ENCODE measurements around the gene PRDM8.
A peak's percentile ranks its signal among the peaks of the same experiment; 100 is the strongest.

Gene PRDM8

DNA sequence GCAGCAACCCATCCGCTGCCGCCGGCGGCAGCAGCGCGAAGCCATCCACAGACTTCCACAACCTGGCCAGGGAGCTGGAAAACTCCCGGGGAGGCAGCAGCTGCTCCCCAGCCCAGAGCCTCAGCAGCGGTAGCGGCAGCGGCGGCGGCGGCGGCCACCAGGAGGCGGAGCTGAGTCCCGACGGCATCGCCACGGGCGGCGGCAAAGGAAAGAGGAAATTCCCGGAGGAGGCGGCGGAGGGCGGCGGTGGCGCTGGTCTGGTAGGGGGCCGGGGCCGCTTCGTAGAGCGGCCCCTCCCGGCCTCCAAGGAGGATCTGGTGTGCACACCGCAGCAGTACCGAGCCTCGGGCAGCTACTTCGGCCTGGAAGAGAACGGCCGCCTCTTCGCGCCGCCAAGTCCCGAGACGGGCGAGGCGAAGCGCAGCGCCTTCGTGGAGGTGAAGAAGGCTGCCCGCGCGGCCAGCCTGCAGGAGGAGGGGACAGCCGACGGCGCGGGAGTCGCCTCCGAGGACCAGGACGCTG, 4.9 kb downstream of the PRDM8 start:
- DNase-seq: peak; percentile 23

DNA sequence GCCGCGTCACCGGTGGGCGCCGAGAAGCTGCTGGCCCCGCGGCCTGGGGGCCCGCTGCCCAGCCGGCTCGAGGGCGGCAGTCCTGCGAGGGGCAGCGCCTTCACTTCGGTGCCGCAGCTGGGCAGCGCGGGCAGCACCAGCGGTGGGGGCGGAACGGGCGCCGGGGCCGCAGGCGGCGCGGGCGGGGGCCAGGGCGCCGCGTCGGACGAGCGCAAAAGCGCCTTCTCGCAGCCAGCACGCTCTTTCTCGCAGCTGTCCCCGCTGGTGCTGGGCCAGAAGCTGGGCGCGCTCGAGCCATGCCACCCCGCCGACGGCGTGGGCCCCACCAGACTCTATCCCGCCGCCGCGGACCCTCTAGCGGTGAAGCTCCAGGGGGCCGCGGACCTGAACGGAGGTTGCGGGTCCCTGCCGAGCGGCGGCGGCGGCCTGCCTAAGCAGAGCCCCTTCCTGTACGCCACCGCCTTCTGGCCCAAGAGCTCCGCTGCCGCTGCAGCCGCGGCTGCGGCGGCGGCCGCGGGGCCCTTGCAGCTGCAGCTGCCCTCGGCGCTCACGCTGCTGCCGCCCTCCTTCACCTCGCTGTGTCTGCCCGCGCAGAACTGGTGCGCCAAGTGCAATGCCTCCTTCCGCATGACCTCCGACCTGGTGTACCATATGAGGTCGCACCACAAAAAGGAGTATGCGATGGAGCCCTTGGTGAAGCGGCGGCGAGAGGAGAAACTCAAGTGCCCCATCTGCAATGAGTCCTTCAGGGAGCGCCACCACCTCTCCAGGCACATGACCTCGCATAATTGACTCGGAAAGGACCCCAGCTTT, 5.6 kb downstream of the PRDM8 start:
- DNase-seq: no peak

GRCh38 chr4:80204433-80205011, 7.2 kb downstream of the PRDM8 start:
- no peak for DNase-seq

DNA sequence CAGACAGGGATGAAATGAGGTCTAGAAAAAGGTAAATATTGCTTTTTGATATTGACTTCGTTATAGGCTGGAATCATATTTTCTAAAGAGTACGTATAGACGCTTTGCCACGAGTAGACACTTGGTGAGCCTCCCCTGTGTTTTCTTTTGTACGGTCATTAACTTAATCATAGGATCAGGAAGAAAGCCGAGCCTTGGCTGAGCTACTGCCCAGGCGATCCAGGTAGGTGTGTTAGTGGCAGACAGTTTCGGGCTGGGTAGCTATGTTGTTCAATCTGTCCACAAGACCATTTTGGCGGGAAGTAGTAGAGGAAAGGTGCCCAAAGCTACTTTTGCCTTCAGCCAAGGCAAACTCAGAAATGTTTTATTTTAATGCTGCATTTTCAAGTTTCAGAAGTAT, 8.8 kb downstream of the PRDM8 start:
- no peak for DNase-seq

DNA sequence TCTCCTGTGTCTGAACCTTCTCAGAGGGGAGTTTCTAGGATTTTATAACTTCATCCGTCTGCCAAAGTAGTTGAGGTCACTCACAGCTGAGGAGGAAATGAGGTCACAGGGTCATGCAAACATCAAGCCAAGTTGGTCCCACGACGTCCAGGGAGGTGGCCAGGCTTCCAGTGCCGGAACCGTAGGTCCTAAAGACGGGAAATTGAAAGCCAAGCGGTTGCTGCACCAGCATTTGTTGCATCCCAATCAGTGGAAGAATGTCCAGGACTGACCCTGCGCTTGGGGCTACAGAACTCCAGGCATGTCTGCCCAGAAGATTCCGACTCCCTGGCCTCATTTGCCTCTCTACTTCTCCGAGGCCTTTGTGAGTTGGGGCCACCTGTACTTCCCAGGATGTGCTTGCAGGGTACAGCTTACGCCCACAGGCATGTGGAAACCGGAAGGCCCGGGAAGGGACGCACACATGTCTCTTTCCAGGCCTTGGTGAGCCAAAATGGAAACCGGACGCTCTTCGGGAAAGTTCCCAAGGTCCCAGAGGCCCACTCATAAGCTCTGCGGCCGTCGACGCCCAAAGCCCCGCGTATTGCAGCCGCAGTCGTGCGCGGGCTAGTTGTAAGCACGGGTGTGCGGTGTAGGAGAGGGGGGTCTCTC, 9.3 kb downstream of the PRDM8 start:
- DNase-seq: no peak

GRCh38 chr4:80207172-80207583, 9.9 kb downstream of the PRDM8 start:
- no peak for DNase-seq

- no peak for DNase-seq
Measured at GRCh38 chr4:80207664-80208063, 10.4 kb downstream of the PRDM8 start.

GRCh38 chr4:80208610-80209339, 11.5 kb downstream of the PRDM8 start:
- no peak for DNase-seq

GRCh38 chr4:80209340-80209701, 12.0 kb downstream of the PRDM8 start:
- no peak for DNase-seq

DNA sequence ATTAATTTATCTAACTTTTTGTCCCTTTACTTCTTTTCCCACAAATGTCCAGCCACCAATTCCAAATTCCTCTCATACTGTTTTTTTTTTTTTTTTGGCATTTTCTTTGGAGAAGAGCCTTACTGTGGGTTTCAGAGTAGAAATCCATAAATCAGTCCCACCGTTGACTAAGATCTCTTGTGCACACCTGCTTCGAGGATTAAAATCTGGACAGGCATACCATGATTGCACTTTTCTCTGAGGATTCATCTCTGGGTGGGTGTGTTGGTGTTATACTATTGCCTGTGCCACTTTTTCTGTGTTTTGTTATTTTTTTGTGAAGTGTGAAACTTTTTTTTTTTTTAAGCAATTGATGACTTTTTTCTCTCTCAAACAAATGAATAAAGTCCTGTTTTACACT, 13.2 kb downstream of the PRDM8 start:
- no peak for DNase-seq

DNA sequence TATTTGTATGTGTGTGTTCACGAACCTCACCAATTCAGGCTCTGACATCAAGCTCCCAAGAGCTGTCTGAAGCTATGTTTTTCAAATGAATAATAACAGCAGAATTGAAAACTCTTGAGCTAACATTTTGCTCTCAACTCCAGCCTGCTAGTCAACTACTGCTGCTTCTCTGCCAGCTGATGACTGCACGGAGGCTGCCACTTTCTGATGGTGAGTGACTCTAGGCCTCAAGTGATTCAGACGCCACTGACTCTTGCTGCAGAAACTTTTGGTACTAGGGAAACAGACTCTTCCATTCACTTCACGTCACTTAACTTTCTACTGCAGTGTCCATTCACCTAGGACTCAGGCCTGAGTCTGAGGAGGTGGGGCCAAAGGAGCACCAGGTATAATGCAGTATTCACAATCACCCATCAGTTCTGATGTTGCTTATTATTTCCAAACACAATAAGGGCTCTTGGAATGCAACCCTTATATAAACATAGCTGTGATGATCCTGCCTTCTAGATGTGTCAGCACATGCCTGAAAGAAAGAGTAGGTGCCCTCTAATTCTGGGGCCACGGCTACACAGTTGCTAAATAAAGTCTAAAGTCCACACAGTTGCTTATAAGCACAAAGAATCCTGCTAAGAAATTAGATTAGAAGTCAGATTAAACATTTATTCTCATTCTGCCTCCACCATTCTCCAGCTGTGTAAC, 16.0 kb downstream of the PRDM8 start:
- no peak for DNase-seq

GRCh38 chr4:80215449-80216052, 18.2 kb downstream of the PRDM8 start:
- DNase-seq: peak; percentile 19

- DNase-seq: no peak
Measured at GRCh38 chr4:80216100-80216761, 18.9 kb downstream of the PRDM8 start.

GRCh38 chr4:80219301-80220025, 22.2 kb downstream of the PRDM8 start:
- DNase-seq: no peak

GRCh38 chr4:80220711-80221110, 23.4 kb downstream of the PRDM8 start:
- DNase-seq: no peak

GRCh38 chr4:80221161-80221560, 23.9 kb downstream of the PRDM8 start:
- DNase-seq: no peak

GRCh38 chr4:80225595-80225994, 28.3 kb downstream of the PRDM8 start:
- DNase-seq: no peak

DNA sequence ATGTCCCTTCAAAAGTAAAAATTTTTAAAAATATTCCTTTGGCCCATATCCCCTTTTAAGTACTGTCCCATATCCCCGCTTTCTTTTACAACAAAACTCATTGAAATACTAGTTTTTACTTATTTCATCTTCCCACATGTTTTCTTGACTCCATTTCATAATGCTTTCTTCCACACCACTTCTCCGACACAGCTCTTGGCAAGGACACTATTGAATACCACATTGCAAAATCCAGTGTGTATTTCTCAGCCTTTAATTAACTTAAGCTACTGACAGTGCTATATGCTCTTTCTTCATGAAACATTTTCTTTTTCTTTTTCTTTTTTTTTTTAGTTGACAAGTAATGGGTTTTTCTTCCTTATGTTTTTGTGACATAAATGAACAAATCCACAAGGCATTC, 28.8 kb downstream of the PRDM8 start:
- DNase-seq: no peak

- no peak for DNase-seq
Measured at GRCh38 chr4:80228460-80228859, 31.2 kb downstream of the PRDM8 start.

DNA sequence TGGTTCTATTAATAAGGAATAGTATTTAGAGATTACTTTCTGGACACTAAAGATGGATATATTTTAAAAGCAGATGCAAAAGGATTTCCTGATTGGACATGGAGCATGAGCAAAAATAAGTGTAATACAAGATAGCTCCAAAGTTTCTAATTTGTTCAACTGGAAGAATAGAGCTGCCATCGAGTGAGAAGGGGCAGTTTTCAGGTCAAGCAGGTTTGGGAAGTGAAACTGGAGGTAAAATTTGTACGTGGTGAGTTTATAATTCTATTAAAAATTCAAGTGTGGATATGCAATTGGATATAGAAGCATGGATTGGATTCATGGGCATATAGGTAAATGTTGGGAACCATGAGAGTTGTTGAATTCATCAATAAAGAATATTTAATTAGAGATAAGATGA, 31.8 kb downstream of the PRDM8 start:
- no peak for DNase-seq

DNA sequence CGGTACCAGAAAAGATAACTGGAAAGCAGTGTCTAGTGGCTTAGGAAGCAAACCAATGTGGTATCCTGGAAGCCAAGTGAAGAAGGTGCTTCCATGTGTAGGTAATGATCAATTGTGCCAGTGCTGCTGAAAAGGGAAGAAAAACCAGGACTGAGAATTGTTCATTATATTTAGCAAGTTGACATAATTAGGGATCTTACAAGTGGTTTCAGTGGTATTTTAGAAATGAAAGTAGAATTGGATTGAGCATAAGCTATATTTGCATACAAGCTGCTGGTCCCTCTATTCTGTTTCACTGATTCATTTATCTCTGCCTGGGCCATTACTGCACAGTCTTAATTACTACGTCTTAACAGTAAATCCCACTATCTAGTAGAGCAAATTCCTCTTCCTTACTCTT, 32.3 kb downstream of the PRDM8 start:
- DNase-seq: no peak

Data from NCI-H2081 treated with DMSO at 0.1 percent for 48 hours (cell line).